HG02840 (cell line): ENCODE data around the gene RBPJ.
"Not testable (repeated sequence)": the region's sequence is repeated elsewhere in the genome, so short reads cannot be mapped to it uniquely, and the experiment has no call there.

ENCODE experiments used
- ATAC-seq: cut with Tn5 transposase; IDR thresholded peaks from one replicate; pipeline ENCODE4 v1.9.1; 2021; ENCODE audit warnings: mild to moderate bottlenecking, moderate library complexity, moderate number of reproducible peaks; ENCODE audit not compliant: unreplicated experiment, low FRiP score

The RBPJ gene

DNA sequence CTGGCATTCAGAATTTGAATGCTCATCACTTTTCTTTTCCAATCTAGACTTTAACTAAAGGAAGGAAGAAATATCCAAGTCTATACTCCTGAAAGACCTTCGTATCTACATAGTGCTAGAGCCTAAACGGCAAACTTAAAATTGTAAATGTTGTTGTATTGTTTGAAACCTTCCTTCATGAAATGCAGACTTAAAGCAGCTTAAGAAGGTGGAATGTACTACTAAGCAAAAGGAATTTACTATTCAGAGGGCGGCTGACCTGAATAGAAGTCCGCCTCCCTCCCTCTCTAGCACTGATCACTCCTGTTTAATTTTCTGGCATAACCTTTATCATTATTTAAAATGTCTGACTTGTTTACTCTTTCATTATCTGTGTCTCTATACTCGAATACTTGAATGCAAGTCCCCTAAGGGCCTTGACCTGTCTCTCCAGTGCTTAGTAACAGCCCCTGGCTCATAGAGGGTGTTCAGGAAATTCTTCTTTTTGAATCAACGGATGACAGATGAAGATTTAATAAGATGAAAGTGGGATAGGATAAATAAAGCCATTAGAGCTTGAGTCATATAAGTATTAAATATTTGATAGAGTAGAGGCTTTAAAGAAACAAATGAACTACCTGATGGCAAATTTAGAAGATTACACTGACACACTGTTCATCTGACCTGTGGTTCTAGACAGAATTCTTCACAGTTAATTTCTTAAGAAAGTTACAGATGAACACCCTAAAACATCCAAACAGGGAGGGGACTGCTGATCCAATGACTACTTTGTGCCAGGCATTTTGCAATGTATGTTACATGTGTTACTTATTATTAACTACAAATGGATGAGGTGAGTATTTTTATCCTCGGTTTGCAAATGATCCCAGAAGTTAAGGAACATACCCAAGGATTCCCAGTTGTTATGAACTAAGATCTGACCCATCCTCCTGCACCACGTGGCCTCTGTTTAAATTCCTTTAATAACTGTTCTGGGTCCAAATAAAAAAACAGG, 20.2 kb upstream of the RBPJ start:
- no peak for ATAC-seq

DNA sequence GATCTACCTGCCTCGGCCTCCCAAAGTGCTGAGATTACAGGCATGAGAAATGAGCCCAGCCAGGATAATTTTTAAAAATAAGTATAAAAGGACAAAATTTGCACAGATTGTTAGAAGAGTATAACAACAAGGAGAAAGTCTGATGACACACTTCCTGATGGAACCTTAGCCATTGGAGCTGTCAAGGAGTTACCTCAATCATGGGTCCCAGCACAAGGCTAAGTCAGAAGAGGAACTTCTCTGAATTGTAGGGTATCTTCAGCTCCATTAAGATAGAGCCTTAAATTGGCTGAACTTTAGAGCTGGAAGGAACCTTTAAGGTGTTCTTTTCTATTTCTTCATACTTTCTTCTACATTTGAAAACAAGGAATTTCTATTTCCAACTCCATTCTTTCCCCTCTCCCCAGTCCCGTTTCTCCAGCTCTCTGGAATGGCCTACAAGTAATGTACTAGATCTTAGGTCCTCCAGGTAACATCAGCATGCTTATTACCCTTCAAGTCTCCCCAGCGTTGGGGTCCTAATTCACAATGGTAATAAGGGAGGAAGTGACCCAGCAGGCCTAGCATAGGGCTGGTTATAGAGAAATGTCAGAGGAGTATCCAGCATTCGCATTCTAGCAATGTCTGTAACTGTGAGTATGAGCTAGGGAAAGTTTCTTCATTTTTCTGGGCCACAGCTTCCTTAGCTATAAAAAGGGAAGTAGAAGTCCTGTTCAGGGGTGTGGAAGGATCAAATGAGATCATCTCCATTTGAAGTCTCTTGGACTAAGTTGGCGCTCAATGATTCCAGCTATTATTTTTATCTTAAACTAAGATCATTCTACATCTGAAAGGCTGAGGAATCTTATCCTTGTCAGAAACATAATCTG, 18.5 kb upstream of the RBPJ start:
- ATAC-seq, result no peak

- ATAC-seq, result no peak
Observed at GRCh38 chr4:26303008-26303407, 17.8 kb upstream of the RBPJ start.

DNA sequence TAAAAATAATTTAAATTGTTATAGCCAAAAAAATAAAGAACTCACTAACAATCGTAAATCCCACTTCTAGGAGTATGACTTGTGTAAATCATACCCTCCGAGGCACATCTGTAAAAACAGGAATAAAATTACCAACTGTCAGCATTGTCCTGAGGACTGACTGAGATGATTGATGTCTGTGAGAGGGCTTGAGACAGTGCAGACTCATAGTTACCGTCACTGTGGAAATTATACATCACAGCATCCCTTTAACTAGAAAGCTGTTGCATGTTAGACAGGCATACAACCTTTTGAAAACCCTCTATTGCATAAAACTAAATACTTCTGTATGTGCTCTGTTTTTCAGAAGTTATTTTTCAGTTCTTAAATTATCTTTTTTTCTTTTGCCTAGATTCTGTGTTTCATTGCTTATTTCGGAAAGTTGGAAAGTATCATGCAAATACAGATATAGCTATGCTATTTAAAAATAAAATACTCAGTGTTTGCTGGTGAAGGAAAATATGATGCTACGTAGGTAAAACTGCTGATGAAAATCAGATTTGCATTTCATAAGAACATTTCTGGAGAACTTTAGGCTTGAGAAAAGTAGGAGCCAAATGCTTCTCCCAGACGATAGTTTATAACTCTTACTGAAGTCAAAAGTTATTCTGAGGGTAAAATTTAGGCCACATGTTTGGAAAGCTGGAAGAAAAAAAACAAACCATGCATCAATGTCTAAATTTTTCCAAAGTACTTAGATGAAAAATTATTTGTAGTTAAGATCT, 13.6 kb upstream of the RBPJ start:
- ATAC-seq, result no peak

DNA sequence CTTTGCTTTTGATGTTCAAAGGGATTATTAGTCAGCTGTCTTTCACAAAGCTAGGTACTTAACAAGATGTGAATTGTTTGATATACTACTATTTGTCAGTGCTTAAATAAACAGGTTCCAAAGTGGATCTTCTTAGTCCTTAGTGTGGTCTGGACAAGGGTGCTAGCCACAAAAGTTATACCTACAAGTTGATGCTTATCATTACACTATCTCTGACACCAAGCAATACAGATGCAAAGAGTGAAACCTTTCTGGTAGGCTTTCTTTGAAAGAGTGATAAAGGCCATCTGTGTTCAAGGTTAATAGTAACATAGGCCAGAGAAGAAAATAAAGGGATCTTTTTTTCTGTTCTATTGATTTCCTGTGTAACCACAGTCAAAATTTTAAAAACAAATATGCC, 12.2 kb upstream of the RBPJ start:
- no peak for ATAC-seq

DNA sequence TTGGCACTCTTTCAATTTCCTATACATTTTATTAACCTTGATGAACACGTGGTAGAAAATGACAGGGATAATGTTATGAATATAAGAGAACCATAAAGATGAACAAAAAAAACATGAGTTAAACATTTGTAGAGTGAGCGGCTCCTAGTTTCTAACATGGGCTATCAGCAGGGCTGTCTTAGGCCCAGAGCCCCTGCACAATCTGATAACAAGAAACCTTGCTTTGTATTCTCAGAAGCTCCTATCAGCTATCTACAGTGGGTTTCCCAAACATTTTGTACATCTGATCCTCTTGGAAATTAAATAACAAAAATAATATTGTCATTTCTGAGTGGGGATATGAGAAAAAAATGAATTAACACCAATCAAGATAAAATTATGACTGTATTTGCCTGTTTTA, 10.6 kb upstream of the RBPJ start:
- ATAC-seq, result no peak

DNA sequence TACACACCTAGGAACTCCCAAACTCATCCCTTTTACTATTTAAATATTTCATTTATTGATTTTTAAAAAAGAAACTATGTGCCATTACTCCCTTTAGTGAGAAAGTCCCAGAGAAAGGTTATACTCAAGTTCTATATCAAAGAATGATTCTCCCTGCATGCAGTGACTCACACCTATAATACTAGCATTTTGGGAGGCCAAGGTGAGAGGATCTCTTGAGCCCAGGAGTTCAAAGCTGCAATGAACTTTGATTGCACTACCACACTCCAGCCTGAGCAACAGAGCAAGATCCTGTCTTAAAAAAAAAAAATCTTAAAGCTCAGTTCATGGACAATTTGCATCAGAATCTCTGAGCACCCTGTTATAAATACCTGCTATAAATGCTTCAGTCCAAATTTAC, 9.2 kb upstream of the RBPJ start:
- ATAC-seq, result no peak

GRCh38 chr4:26315316-26315932, 5.4 kb upstream of the RBPJ start:
- ATAC-seq, result not testable (repeated sequence)

DNA sequence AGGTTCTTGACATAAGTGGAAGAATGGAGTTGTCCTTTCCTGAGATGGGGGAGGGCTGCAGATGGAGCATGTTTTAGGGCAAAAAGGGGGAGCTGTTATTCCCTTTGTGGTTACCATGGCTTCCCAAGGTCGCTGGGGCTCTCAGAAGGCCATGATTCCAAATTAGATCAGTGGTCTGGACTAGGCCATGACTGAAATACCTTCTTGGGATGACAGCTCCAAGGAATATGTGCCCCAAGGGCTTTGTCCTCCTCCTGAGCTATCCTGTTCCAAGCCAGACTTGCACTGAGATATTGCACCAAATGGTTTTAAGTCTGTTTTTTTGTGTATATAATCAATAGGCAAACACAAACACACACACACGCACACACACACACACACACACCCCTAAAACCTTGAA, 3.0 kb upstream of the RBPJ start:
- no peak for ATAC-seq

- peak; percentile 79 for ATAC-seq
Observed at GRCh38 chr4:26319467-26319948, 1.3 kb upstream of the RBPJ start.

DNA sequence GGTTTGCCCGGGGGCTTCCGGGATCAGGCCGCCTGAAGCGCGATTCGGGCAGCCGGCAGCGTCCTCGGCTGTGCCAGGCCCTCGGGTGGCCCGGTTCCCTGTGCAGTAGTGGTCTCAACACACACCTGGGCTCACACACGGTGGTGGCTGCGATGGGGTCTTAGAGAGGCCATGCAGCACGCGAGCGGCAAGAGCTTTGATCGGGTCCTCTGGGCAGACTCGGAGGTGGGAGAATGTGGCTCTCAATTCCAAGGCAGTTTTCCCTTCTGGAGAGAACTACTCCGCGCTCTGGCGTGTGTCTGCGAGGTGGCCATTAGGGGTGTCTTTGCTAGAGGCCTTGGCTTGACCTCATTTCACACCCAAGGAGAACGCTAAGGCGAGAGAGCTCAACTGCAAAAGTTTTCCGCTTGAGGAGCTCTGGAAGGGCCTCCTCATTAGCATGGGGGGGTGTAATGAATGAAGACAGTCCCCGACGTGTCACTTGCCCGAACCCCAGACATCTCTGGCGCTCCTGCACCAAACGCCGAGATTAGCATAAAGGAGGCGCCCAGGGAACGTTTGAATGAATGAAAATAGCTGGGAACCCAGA, 771 bp upstream of the RBPJ start:
- peak; percentile 20 for ATAC-seq

DNA sequence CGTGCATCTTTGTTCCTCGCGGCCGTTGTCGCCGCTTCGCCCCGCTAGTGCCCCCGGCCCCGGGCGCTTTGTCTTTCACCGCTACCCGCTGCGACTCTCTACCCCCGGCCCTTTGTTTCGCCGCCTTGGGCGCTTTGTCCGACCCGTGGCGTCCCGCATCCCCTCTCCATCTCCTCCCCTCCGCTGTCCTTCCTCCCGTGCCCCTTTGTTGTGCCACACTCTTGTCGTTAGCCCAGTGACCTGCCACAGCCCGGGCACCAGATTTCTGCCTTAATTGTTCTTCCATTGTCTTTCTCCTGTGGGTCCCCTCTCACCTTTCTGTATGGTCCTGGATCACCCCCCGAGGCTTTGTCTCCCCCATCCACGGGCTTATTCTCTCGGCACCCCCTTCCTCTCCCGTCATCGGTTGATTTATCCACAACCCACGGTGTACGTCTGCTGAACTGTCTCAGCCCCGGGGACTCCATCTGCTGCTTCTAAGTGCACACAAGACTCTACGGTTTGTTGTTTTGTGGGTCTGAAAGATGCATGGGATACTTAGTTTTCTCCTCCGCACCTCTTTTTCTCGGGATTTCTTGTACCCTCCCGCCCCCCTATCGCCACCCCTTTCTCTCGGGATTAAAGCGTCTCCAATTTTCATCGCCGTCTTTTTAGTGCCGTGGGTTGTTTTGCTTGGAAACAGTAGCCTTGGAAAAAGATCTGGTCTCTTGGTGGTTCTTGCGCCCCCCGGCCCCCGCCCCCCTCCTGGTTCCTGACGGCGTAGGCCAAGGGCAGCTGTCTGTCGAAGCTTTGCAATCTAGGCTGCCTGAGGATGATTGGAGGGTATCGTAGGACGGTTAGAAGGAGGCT, 783 bp downstream of the RBPJ start:
- no peak for ATAC-seq

DNA sequence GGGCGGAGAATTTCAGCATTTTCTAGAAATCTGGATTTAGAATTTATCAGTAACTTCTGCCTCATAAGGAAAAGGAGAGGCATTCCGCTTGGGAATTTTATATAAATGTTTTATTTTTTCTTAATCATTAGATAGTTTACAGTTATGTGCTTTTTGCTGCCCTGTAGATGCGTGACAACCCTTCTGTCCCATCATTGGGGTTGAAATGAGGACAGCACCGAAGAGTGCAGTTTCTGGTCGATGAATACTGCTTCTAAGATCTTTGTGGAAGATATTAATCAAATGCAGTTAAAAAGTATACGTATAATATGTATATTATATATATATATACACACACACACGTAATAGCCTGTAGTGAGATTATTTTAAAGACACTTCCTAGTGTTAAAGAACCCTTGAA, 1.5 kb downstream of the RBPJ start:
- ATAC-seq, result no peak

DNA sequence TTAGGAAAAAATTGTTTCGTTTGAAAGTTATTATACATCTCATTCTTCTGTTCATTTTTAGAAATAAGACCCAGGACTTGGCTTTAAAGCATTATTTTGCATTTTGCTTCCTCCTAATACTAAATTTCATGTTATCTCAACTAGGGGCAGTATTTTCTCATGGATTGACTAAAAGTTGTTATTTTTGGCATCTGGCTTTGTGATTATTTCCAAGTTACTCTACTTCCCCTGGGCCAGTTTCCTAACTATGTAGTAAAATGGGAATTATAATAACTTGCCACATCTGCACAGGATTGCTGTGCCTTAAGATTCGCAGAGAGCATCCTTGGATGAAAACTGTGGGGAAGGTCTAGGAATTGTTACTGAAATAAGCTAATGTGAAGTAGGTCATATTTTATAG, 3.0 kb downstream of the RBPJ start:
- no peak for ATAC-seq

- no peak for ATAC-seq
Observed at GRCh38 chr4:26325191-26325590, 4.4 kb downstream of the RBPJ start.

DNA sequence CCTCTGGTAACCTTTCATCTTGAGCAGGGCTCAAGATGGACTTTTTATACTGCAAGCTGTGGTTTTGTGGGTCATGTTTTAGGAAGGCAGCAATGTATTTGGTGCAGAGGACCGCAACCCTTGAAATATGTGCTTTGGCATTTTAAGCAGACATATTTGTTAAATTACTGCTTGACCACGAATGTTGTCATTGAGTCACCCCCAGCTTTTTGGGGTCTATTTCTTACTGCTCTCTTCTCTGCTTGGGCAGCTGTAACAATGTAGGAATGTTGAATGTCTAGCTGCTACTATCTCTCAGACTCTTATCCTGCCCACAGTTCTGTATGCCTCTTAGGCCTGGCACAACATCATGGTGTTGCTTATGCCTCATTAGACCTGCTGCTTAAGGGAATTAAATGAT, 6.0 kb downstream of the RBPJ start:
- no peak for ATAC-seq

DNA sequence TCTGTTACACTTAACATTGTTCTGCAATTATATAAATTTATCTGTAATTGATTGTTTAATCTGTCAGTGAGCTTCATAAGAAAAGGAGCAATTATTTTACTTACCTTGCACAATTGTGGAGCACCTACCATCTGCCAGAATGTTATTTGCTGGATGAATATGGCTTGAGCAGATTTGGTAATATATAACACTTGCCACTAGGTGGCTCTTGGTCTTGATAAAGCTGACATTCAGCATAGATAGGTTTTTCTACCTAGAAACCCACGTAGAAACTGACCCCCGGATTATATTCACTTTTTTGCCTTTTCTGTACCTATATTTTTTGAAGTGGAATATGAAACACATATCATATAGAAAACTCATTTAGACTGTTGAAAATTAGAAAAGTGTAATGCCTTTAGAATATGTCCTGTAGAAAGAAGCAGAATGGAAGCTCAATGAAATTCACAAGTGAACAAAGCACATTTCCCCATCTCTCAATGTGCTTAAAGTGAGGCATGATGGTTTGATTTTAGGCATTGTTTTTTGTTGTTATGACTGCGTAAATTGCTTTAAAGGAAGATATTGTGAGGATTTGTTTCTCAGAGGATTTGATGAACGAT, 9.5 kb downstream of the RBPJ start:
- no peak for ATAC-seq

DNA sequence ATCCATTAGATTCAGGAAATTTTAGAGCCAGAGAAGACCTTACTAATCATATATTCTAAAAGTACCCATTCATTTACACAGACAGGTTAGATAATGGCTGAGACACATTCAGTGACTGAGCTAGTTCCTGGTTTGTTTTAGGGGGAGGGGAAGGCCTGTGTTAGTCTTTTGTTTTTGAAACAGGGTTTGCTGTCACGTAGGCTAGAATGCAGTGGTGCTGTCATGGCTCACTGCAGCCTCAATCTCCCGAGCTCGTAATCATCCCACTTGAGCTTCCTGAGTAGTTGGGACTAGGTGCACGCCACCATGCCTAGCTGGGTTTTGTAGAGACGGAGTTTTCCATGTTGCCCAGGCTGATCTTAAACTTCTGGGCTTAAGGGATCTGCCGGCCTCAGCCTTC, 10.1 kb downstream of the RBPJ start:
- no peak for ATAC-seq
